HG02870 (cell line): ENCODE data around the gene SCAF1.

ENCODE experiments used
- ATAC-seq: cut with Tn5 transposase; IDR thresholded peaks from one replicate; pipeline ENCODE4 v1.9.1; 2021; ENCODE audit warnings: mild to moderate bottlenecking, moderate library complexity; ENCODE audit not compliant: unreplicated experiment

Gene SCAF1

GRCh38 chr19:49664171-49665035, 22.4 kb downstream of the SCAF1 start:
- ATAC-seq = no peak

- no peak for ATAC-seq
Measured at GRCh38 chr19:49665036-49665350, 23.0 kb downstream of the SCAF1 start.

- ATAC-seq = peak; percentile 84
Measured at GRCh38 chr19:49665351-49666119, 23.5 kb downstream of the SCAF1 start, which contains the start of the genes BCL2L12 and IRF3. Gene BCL2L12 (plus strand): TSS chr19:49665933. CDS start chr19:49666693, 760 bp downstream. Gene IRF3 (minus strand): TSS chr19:49665857. CDS start chr19:49664838, 1,019 bp downstream.

- ATAC-seq = no peak
Measured at GRCh38 chr19:49666120-49666444, 24.1 kb downstream of the SCAF1 start.

GRCh38 chr19:49667473-49667872, 25.5 kb downstream of the SCAF1 start:
- no peak for ATAC-seq

- ATAC-seq = no peak
Measured at GRCh38 chr19:49669516-49669915, 27.5 kb downstream of the SCAF1 start.

- no peak for ATAC-seq
Measured at GRCh38 chr19:49672131-49672919, 30.3 kb downstream of the SCAF1 start.

- ATAC-seq = peak; percentile 17
Measured at GRCh38 chr19:49676136-49676783, 34.3 kb downstream of the SCAF1 start.

- ATAC-seq = peak; percentile 65
Measured at GRCh38 chr19:49676784-49677230, 34.8 kb downstream of the SCAF1 start.

GRCh38 chr19:49677231-49677900, 35.4 kb downstream of the SCAF1 start, which contains the start of gene PRMT1:
Gene PRMT1 (plus strand): TSS chr19:49677271. CDS start chr19:49677281, 10 bp downstream.
- ATAC-seq = no peak

GRCh38 chr19:49677901-49678674, 36.1 kb downstream of the SCAF1 start:
- no peak for ATAC-seq

- ATAC-seq = no peak
Measured at GRCh38 chr19:49678985-49679770, 37.2 kb downstream of the SCAF1 start.

GRCh38 chr19:49679771-49680413, 37.9 kb downstream of the SCAF1 start:
- ATAC-seq = no peak

- no peak for ATAC-seq
Measured at GRCh38 chr19:49680421-49681351, 38.7 kb downstream of the SCAF1 start.

- no peak for ATAC-seq
Measured at GRCh38 chr19:49681830-49682229, 39.8 kb downstream of the SCAF1 start.

- no peak for ATAC-seq
Measured at GRCh38 chr19:49682274-49682673, 40.3 kb downstream of the SCAF1 start.

GRCh38 chr19:49683814-49684250, 41.8 kb downstream of the SCAF1 start:
- ATAC-seq = no peak
